Renal pelvis (tissue), 4 donors: ENCODE results near the gene CA11. TPM values are rescaled to one million over a fixed set of nuclear protein-coding genes. Genes with fewer than 3 reads are reported as not detected.

Source experiments
- DNase-seq: peaks from one replicate; pipeline ENCODE4 v3.0.0-alpha.2; 2013
- polyA plus RNA-seq, 3 donors: library from polyadenylated mRNA; unstranded; fragments of 120-200 nt; gene quantifications; one replicate each; pipeline ENCODE4 v1.2.1, GENCODE V29; 2013; ENCODE audit not compliant: insufficient read length in 3 of 3

CA11 gene
- polyA plus RNA-seq, 3 donors = 23.2 to 29.6 (median 29.0) TPM

DNA sequence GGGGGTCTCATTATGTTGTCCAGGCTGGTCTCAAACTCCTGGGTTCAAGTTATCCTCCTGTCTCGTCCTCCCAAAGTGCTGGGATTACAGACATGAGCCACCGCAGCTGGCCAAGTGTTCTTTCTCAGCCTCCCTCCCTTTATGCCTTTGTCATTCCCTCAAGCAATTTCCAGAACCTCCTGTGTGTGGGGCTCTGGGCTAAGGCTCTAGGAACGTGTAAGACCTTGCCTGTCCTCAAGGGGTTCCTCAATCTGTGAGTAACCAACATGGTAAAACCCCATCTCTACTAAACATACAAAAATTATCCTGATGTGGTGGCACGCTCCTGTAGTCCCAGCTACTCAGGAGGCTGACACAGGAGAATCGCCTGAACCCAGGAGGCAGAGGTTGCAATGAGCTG, 55.0 kb downstream of the CA11 start:
- DNase-seq = no peak

DNA sequence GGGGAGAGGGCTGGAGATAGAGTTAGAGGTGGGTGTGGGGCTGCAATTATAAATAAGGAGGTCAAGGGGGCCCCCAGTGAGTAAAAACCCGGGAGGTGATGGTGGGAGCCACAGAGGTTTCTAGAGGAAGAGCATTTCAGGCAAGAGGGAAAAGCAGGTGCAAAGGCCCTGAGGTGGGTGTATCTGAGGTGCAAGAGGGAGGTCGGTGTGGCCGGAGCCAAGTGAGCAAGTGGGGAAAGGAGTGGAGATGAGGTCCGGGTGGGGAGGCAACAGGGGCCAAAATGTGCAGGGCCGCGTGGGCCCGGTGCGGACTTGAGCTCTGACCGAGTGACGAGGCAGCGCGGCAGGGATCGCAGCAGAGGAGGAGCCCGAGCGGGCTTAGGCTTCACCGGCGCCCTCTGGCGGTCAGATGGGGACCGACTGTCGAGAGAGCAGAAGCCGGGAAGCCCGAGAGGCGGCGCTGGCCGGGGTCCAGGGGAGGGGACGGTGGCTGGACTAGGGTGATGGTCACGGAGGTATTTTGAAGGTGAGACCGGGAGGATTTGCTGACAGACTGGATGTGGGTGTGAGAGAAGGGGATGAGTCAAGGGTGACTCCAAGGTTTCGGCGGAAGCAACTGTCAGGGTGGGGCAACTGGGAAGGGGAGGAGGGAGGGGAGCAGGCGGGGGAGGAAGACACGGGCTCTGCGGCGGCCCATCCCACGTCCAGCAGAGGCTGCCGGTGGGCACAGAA, 57.2 kb downstream of the CA11 start:
- peak; percentile 82 for DNase-seq

Other genes with a start within 250 kb of the CA11 start
- gene GRWD1, start 200.2 kb downstream of the CA11 start, polyA plus RNA-seq = 10 to 100 TPM; 29.1 to 31.9 (median 31.6) TPM
- gene KCNJ14, start 190.6 kb downstream of the CA11 start, polyA plus RNA-seq = 1 to 10 TPM in 2 of 3 donors, under 1 TPM in 1; 0.61 to 1.0 (median 1.0) TPM
- 100 to 1,000 TPM in 2 of 3 donors, 10 to 100 TPM in 1; 88.1 to 115 (median 110) TPM for gene CYTH2, start 176.8 kb downstream of the CA11 start, polyA plus RNA-seq
- gene LMTK3, start 134.4 kb downstream of the CA11 start, polyA plus RNA-seq = 1 to 10 TPM; 3.5 to 3.7 (median 3.7) TPM
- gene SULT2B1, start 94.0 kb downstream of the CA11 start, polyA plus RNA-seq = under 1 TPM; 0.43 to 0.81 (median 0.43) TPM
- under 1 TPM in 2 of 3 donors, not detected in 1; 0.23 to 0.24 TPM for gene SPACA4, start 39.4 kb downstream of the CA11 start, polyA plus RNA-seq
- gene FAM83E, start 31.1 kb downstream of the CA11 start, polyA plus RNA-seq = 1 to 10 TPM; 1.9 to 2.0 (median 1.9) TPM
- 1,000 to 10,000 TPM; 1,186 to 1,447 (median 1,300) TPM for gene RPL18, start 27.0 kb downstream of the CA11 start, polyA plus RNA-seq
- gene SPHK2, start 26.7 kb downstream of the CA11 start, polyA plus RNA-seq = 10 to 100 TPM; 30.2 to 35.2 (median 33.2) TPM
- gene DBP, start 8.8 kb downstream of the CA11 start, polyA plus RNA-seq = 10 to 100 TPM; 13.8 to 15.4 (median 14.6) TPM
- gene NTN5, start 26.8 kb upstream of the CA11 start, polyA plus RNA-seq = 1 to 10 TPM in 2 of 3 donors, under 1 TPM in 1; 0.91 to 1.9 (median 1.5) TPM
- gene FUT2, start 49.8 kb upstream of the CA11 start, polyA plus RNA-seq = 1 to 10 TPM; 2.4 to 5.8 (median 3.3) TPM
- 1 to 10 TPM; 5.7 to 8.0 (median 7.1) TPM for gene MAMSTR, start 73.5 kb upstream of the CA11 start, polyA plus RNA-seq
- 10 to 100 TPM; 15.7 to 20.8 (median 17.2) TPM for gene RASIP1, start 94.4 kb upstream of the CA11 start, polyA plus RNA-seq
- gene IZUMO1, start 100.7 kb upstream of the CA11 start, polyA plus RNA-seq = under 1 TPM; 0.39 to 0.83 (median 0.65) TPM
- 1 to 10 TPM; 3.0 to 4.4 (median 4.2) TPM for gene FUT1, start 106.5 kb upstream of the CA11 start, polyA plus RNA-seq
- gene FGF21, start 109.3 kb upstream of the CA11 start, polyA plus RNA-seq = not detected
- gene BCAT2, start 164.8 kb upstream of the CA11 start, polyA plus RNA-seq = 10 to 100 TPM; 47.7 to 65.3 (median 60.4) TPM
- gene HSD17B14, start 190.3 kb upstream of the CA11 start, polyA plus RNA-seq = 10 to 100 TPM; 38.3 to 44.8 (median 43.3) TPM
- gene PLEKHA4, start 222.4 kb upstream of the CA11 start, polyA plus RNA-seq = 10 to 100 TPM; 25.2 to 29.4 (median 25.7) TPM
- 10 to 100 TPM; 33.8 to 36.6 (median 33.9) TPM for gene PPP1R15A, start 226.2 kb upstream of the CA11 start, polyA plus RNA-seq